LoVo (cell line): ENCODE data around the gene IGF2R.
"Not testable (repeated sequence)": the region's sequence is repeated elsewhere in the genome, so short reads cannot be mapped to it uniquely, and the experiment has no call there.

Source experiments
- DNase-seq: peaks from one replicate; pipeline ENCODE4 v3.0.0-alpha.2; 2016; ENCODE audit warnings: low spot score

Gene IGF2R

GRCh38 chr6:160138839-160139419 is 170.0 kb downstream of the IGF2R start:
- DNase-seq = no peak

GRCh38 chr6:160139420-160139851 is 170.6 kb downstream of the IGF2R start:
- peak; percentile 1 for DNase-seq

DNA sequence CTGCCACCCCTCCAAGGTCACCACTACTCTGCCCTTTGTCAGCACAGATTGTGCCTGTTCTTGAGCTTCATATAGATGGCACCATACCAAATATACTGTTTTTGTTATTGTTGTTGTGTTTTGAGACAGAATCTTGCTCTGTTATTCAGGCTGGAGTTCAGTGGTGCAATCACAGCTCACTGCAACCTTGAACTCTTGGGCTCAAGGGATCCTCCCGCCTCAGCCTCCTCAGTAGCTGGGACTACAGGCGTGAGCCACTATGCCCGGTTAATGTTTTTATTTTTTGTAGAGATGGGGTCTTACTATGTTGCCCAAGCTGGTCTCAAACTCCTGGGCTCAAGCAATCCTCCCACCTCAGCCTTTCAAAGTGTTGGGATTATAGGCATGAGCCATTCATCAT is 171.6 kb downstream of the IGF2R start:
- DNase-seq = not testable (repeated sequence)

- no peak for DNase-seq
These were observed 172.3 kb downstream of the IGF2R start for GRCh38 chr6:160141001-160141726.

DNA sequence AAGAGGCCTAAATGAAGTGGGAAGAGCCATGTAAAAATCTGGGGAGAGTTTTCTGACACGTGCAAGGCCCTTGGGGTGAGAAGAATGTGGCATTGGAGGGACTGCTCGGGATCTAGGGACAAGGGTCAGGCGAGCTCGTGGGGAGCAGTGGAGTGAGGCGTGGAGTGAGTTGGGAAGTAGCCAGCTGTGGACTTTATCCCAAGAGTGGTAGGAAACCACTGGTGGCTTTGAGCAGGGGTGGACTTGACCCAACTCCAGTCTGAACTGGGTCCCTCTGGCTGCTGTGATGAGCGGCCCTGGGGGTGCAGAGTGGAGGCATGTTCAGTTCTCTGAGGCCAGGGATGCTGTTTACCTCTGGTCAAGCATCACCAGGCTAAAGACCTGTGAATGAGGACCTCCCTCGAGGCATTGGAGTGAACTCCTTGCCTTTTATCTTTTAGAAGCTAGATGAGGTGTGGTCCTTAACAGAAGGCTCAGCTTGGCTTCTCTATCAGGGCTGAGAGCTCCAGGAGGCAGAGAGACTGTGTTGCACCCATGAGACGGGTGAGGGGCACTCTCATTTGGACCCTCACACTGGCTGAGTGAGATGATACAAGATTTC is 173.3 kb downstream of the IGF2R start:
- no peak for DNase-seq

DNA sequence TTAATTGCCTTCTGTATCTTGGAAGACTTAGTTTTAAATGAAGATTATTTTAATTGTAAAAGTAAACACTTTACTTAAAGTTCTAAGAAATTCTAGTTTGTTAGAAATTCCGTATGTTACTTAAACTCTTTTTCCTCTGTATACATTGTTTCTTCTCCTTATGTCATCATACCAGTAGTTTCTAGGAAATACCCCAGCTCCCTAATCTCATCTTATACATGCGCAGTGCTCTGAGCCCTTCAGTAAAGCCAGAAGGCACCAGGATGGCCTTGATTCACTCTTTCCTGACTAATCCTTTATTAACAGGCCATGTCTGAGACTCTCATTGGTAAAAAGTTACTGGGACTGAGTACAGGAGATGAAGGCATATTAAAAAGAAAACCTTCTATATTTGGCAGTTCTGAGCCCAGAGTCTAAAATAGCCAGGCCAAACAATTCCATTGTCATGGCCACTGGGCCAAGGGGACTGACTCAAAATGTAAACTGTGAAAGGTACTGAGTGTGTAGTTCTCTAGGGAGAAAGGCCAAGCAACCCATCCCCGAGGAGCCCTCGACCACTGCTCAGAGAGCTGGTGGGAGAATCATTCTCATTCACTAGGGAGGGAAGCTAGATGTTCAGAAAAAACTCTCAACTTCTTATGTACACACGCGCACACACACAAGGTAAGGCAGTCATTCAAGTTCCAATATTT is 177.7 kb downstream of the IGF2R start:
- DNase-seq = no peak

- DNase-seq = no peak
These were observed 178.3 kb downstream of the IGF2R start for GRCh38 chr6:160147146-160147536.

- DNase-seq = no peak
These were observed 185.6 kb downstream of the IGF2R start for GRCh38 chr6:160154471-160154870.

DNA sequence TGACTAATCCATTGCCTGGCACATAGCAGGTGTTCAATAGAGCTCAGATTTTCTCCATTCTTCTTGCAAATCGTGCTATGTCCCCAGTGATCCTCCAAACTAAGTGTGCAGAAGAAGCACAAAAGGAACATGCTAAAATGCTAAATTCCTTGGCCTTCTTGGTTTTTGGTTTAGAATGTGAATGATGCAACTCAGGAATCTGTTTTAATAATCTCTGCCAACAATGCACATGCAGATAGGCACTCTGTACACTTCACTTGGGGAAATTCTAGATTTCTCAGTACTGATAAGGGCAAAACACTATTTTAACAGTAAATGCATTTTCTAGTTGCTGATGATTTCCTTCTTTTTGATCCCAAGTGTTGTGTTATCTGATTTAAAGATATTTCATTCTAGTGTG is 188.0 kb downstream of the IGF2R start:
- no peak for DNase-seq

DNA sequence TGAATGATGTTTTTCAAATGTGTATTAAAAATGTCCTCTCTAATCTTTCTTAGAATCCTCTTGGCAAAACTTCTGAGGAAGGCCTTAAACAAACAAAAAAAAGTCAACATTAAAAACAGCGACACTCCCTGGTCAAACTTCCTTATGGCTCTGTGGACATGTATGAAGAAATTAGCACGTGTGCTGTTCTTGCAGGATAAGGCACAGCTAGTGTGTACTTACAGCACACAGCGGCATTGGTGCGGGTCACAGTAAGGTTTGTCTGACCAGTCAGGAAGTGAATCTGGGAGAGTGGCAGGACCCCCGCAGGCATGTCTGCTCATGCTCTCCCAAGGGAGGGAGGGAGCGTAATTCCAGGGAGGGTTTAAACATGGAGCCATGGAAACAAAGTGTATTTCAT is 191.6 kb downstream of the IGF2R start:
- DNase-seq = no peak
